RWPE1 (cell line): ENCODE data around the gene CSF2.
"Not testable (repeated sequence)": the region's sequence is repeated elsewhere in the genome, so short reads cannot be mapped to it uniquely, and the experiment has no call there.

ENCODE experiments used
- CTCF ChIA-PET: fragments of 350-600 bp; sonication (Branson Sonifier 250); formaldehyde crosslinking; extraction: SDS; loops from one replicate; lab custom pipeline; 2021; lab: Yijun Ruan, JAX
- POLR2A ChIA-PET: fragments of 400-600 bp; formaldehyde crosslinking; extraction: SDS; loops from one replicate; lab custom pipeline; 2020; ENCODE audit warnings: antibody characterized with exemption; ENCODE audit not compliant: low non-redundant PET; lab: Yijun Ruan, JAX
- DNase-seq: peaks from one replicate; pipeline ENCODE4 v3.0.0; 2012; ENCODE audit warnings: low spot score
- H3K27ac ChIP-seq: fragments of 450-650 bp; 2 replicates; pipeline ENCODE4 v1.5.1; 2017
- TF ChIP-seq, protein P1 (sequence below): fragments of 450-650 bp; conservative IDR thresholded peaks from 2 replicates; pipeline ENCODE4 v1.5.1; 2017; ENCODE audit warnings: low read depth, mild to moderate bottlenecking

Gene CSF2

GRCh38 chr5:132110930-132111329 lies 37.3 kb downstream of the CSF2 start:
- POLR2A ChIA-PET = no interaction called here
- TF ChIP-seq, protein P1, sequence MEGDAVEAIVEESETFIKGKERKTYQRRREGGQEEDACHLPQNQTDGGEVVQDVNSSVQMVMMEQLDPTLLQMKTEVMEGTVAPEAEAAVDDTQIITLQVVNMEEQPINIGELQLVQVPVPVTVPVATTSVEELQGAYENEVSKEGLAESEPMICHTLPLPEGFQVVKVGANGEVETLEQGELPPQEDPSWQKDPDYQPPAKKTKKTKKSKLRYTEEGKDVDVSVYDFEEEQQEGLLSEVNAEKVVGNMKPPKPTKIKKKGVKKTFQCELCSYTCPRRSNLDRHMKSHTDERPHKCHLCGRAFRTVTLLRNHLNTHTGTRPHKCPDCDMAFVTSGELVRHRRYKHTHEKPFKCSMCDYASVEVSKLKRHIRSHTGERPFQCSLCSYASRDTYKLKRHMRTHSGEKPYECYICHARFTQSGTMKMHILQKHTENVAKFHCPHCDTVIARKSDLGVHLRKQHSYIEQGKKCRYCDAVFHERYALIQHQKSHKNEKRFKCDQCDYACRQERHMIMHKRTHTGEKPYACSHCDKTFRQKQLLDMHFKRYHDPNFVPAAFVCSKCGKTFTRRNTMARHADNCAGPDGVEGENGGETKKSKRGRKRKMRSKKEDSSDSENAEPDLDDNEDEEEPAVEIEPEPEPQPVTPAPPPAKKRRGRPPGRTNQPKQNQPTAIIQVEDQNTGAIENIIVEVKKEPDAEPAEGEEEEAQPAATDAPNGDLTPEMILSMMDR = no peak
- CTCF ChIA-PET = interaction anchor here (0.9 kb wide), 1 partner anchor 18 kb away, joined by 4 read pairs; no protein-coding TSS in a partner anchor
- H3K27ac ChIP-seq = no peak overlapping the region
- no peak for DNase-seq

- ChIA-PET CTCF (no interaction called here), POLR2A (no interaction called here)
- DNase-seq = no peak
- H3K27ac ChIP-seq = no peak overlapping the region
- TF ChIP-seq, protein P1 = no peak
Observed at GRCh38 chr5:132112111-132112510, 38.5 kb downstream of the CSF2 start.

DNA sequence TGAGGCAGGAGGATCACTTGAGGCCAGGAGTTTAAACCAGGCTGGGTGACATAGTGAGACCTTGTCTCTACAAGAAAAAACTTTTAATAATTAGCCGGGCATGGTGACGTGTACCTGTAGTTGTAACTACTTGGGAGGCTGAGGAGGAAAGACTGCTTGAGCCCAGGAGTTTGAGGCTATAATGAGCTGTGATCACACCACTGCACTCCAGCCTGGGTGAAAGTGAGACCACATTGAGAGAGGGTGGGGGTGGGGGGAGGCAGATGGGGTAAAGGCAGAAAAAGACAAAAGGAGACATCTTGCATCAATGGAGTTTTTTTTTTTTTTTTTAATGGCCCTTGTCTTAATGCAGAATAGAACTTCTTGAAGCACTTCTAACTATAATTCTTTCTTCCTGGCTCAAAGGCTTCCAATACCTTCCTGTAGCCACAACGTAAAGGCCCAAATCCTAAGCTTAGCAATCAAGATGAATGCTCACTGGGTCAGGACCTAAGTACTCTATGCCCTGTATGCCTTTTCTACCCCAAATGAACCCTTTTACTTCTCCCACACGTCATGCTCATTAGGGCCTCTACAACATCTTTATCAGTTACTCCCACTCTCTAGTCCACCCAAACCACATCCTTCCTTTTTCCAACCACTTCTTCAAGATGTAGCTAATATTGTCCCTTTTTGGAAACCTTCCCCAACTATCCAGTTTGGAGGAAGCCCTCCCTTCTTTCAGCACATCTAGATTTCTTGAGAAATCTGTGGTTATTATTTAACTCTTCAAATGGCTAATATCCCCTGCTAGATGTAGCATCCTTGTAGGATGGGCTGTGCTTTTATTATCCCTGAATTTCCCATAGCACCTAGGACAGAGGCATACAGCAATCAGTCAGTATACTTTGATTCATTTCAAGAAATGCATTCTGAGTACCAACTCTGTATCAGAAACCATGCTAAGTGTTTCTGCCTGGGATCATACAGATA lies 40.8 kb downstream of the CSF2 start:
- ChIA-PET CTCF (interaction anchor here (0.6 kb wide), 1 partner anchor 11 kb away, joined by 3 read pairs; no protein-coding TSS in a partner anchor), POLR2A (no interaction called here)
- no peak overlapping the region for H3K27ac ChIP-seq
- TF ChIP-seq, protein P1 = no peak
- DNase-seq = no peak

DNA sequence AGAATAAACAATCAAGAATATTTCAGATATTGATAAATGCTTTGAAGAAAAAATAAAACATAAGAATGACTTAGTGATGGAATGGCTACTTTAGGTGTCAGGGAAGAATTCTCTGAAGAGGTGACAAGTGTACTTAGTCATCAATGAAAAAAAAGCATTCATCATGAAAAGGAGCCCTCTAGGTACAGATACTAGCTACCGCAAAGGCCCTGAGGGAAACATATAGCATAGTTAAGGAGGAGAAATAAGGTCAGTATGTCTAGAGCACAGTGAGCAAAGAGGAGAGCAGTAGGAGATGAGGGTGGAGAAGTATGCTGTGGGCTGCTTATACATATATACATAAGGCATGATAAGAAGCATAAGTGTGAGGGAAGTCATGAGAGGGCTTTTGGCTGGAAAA lies 41.8 kb downstream of the CSF2 start:
- H3K27ac ChIP-seq = no peak overlapping the region
- TF ChIP-seq, protein P1 = no peak
- CTCF ChIA-PET = no interaction called here
- POLR2A ChIA-PET = no interaction called here
- no peak for DNase-seq

- CTCF ChIA-PET = no interaction called here
- TF ChIP-seq, protein P1 = no peak
- H3K27ac ChIP-seq = no peak overlapping the region
- POLR2A ChIA-PET = no interaction called here
- no peak for DNase-seq
Observed at GRCh38 chr5:132116072-132116471, 42.5 kb downstream of the CSF2 start.

GRCh38 chr5:132116909-132117489 lies 43.4 kb downstream of the CSF2 start:
- DNase-seq, POLR2A ChIA-PET: not testable (repeated sequence)

DNA sequence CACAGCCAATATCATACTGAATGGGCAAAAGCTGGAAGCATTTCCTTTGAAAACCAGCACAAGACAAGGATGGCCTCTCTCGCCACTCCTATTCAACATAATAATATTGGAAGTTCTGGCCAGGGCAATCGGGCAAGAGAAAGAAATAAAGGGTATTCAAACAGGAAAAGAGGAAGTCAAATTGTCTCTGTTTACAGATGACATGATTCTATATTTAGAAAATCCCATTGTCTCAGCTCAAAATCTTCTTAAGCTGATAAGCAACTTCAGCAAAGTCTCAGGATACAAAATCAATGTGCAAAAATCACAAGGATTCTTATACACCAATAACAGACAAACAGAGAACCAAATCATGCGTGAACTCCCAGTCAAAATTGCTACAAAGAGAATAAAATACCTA lies 47.1 kb downstream of the CSF2 start:
- CTCF ChIA-PET = interaction anchor here (0.6 kb wide), 1 partner anchor 423 kb away, joined by 3 read pairs; no protein-coding TSS in a partner anchor
- H3K27ac ChIP-seq = not testable (repeated sequence)

More at GRCh38 chr5:132116909-132117489, 43.4 kb downstream of the CSF2 start:
- CTCF ChIA-PET = interaction anchor here (0.6 kb wide), 1 partner anchor 18 kb away, joined by 3 read pairs; no protein-coding TSS in a partner anchor
- H3K27ac ChIP-seq = not testable (repeated sequence)

DNA sequence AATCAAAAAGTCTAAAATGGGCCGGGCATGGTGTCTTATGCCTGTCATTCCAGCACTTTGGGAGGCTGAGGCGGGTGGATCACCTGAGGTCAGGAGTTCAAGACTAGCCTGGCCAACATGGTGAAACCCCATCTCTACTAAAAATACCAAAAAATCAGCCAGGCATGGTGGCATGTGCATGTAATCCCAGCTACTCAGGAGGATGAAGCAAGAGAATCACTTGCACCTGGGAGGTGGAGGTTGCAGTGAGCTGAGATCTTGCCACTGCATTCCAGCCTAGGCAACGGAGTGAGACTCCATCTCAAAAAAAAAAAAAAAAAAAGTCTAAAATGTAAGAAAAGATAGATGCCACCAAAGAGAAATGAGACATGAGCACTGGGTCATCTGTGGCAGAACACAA lies 49.4 kb downstream of the CSF2 start:
- CTCF ChIA-PET = interaction anchor here (0.6 kb wide), 1 partner anchor 59 kb away, joined by 3 read pairs; no protein-coding TSS in a partner anchor
- DNase-seq, POLR2A ChIA-PET, H3K27ac ChIP-seq: not testable (repeated sequence)

More for the DNA sequence above, 47.1 kb downstream of the CSF2 start:
- DNase-seq, POLR2A ChIA-PET: not testable (repeated sequence)

- CTCF ChIA-PET = interaction anchor here (0.6 kb wide), 1 partner anchor 60 kb away, joined by 3 read pairs; no protein-coding TSS in a partner anchor
- POLR2A ChIA-PET, DNase-seq, H3K27ac ChIP-seq: not testable (repeated sequence)
Observed at GRCh38 chr5:132123578-132123977, 50.0 kb downstream of the CSF2 start.
